Heart left ventricle (tissue), 13 donors: ENCODE results near the gene RTN1.

Experiments used
- POLR2A ChIP-seq, 2 donors: fragments of 450-650 bp; IDR thresholded peaks; one replicate each; pipeline ENCODE4 v1.6.1; 2017; ENCODE audit warnings: antibody characterized with exemption in 2 of 2, mild to moderate bottlenecking in 2 of 2, moderate library complexity in 2 of 2
- TF ChIP-seq, protein P1 (sequence below), 12 donors: fragments of 200-600 bp; sonication (generic) in 4 of 12; IDR thresholded peaks; one replicate each; pipeline versions ENCODE4 v1.5.0 to v1.8.0; 2018 to 2022; ENCODE audit warnings: antibody characterized with exemption in 12 of 12, mild to moderate bottlenecking in 5 of 12
- donor health status: ischemic (EF 13 %, LVEDD 7.1; RV severe dilation, severe dysfunction).
- donor health status: DM: no; HTN: yes; CAD: no.
- donor health status: DM: no; HTN: no; CAD: no.
- donor health status: ischemic (EF 25% LVEDD 6.9; RV normal size, moderate dysfunction).
- donor health status: ischemic (EF 25% LVEDD 5.7; RV mildly dilated, moderate dysfunction).
- donor health status: ischemic (EF 35%, LVEDD 5.7; RV mildly dilated, moderate dysfunction).
- donor health status: nonischemic (EF 11% LVEDD 7.7; RV severe dilation, severe dysfunction).
- donor health status: DM: yes; HTN: yes; CAD: no.
- donor health status: PGD.
- donor health status: ischemic (EF 29% LVEDD 5.4; RV normal size, mild dysfunction).
- donor health status: nonischemic (EF 23%, LVEDD 6.1; RV moderate dilation, normal function).

DNA sequence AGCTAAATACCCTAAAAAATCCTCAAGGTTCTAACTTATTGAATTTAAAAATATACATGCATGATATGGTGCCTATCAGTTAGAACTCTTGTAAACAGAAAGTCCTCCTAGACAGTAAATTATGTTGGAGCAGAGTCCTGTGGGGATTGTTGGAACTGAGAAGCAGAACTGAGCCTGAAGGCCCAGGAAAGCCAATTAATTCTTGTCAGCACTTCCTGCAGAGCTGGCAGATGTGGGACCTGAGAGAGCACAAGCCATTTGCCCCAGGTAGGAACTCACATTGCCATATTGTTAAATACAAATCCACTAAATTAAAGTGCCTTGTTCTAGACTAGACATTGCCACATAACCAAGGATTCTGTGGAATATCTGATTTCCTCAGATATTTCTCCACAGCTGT, 117.1 kb downstream of the RTN1 start:
- TF ChIP-seq, protein P1, sequence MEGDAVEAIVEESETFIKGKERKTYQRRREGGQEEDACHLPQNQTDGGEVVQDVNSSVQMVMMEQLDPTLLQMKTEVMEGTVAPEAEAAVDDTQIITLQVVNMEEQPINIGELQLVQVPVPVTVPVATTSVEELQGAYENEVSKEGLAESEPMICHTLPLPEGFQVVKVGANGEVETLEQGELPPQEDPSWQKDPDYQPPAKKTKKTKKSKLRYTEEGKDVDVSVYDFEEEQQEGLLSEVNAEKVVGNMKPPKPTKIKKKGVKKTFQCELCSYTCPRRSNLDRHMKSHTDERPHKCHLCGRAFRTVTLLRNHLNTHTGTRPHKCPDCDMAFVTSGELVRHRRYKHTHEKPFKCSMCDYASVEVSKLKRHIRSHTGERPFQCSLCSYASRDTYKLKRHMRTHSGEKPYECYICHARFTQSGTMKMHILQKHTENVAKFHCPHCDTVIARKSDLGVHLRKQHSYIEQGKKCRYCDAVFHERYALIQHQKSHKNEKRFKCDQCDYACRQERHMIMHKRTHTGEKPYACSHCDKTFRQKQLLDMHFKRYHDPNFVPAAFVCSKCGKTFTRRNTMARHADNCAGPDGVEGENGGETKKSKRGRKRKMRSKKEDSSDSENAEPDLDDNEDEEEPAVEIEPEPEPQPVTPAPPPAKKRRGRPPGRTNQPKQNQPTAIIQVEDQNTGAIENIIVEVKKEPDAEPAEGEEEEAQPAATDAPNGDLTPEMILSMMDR (IDR thresholded peaks at IDR 0.05), result no peak
- TF ChIP-seq POLR2A (IDR thresholded peaks at IDR 0.05), result no peak
